Inflammatory macrophage treated with lipopolysaccharide for 4 hours (primary cell): ENCODE data around the gene CFI.
A peak's percentile ranks its signal among the peaks of the same experiment; 100 is the strongest.
"Not testable (repeated sequence)": the region's sequence is repeated elsewhere in the genome, so short reads cannot be mapped to it uniquely, and the experiment has no call there.

ENCODE experiments used
- DNase-seq: peaks from one replicate; pipeline ENCODE4 v3.0.0-alpha.2; 2020

The CFI gene

DNA sequence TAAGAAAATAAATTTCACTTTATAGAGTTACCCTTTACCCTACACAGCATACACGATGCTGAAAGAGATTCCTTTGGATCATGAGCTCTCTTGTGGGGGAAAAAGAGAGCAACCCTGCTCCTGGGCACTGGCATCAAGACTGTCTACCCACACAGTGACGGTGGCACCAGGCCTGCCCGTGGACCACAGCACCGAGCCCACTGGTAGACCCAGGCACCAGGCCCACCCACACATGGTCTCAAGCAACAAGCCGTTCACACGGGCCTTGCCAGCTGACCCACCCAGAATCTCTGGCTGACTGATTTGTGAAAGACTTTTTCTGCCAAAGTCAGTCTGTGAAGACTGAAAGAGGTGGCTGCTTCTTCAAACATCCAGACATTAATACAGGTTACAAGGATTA, 6.7 kb downstream of the CFI start:
- no peak for DNase-seq

GRCh38 chr4:109787807-109788206, 14.0 kb downstream of the CFI start:
- DNase-seq, result no peak

DNA sequence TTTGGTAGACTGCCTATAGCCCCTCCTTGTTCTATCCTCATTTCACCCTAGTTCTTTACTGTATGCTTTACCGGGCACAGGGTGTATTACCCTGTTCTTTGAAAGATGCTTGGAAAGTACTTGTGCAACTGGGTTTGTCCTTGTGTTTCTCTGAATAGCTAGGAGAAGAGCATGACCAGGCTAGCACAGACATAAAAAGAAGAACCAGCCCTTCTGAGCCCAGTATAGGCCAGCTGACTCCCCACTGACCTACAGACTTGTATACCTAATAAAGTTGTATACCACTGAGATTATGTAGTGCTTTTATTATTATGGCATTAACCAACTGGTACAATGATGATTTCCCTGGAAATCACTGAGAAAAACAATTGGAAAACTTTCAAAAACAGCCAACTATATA, 15.0 kb downstream of the CFI start:
- no peak for DNase-seq

- not testable (repeated sequence) for DNase-seq
These were observed 19.7 kb downstream of the CFI start for GRCh38 chr4:109782092-109782491.

GRCh38 chr4:109764789-109765402, 36.9 kb downstream of the CFI start:
- DNase-seq, result no peak

DNA sequence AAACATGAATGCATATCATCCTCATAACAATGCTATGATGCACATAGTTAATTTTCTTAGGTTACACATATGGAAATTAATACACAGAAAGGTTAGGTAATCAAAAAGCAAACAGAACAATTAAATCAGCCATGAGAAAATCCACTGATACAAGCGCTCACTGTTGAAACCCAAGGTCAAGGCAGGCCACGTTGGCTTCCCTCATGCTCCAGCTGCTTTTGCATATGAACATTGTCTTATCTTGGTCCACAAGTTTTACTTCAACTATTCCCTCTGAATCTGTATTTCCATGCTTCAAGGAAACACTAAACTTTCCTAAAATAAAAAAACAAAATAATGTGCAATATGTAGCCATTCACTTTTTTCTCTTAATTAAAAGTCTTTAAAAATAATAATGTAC, 37.4 kb downstream of the CFI start:
- DNase-seq, result no peak

DNA sequence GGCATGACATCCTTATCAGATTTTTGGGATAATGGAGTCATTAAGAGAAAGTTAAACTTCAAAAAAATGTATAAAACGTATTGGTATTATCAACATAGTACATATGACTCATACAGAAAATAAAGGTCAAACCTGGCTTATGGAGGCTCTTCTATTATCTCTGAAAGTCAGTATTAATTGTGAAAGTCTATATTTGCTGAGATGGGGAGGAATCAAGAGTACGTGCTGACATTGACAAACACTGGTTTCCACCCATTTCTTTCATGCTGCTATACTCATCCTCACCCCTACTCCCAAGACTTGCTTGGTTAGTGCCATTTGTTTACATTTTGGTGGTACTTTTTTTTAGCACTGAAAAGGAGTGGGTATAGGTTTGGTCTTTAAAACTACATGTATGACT, 41.1 kb downstream of the CFI start:
- no peak for DNase-seq

DNA sequence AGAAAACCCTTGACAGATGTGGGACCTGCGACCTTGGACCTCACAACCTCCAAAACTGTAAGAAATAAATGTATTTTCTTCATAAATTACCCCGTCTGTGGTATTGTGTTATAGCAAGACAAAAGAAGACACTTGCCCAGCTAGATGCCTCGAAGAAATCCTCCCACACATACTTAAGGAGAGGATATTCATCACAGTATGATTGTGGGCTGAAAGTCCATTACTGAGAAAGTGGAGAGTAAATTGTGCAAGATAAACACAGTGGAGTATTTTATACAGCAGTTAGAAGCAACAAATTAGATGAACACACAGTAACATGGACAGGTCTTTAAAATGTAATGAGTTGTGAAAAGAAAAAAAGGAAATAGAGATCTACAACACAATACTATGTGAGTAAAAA, 46.1 kb downstream of the CFI start:
- peak; percentile 3 for DNase-seq

DNA sequence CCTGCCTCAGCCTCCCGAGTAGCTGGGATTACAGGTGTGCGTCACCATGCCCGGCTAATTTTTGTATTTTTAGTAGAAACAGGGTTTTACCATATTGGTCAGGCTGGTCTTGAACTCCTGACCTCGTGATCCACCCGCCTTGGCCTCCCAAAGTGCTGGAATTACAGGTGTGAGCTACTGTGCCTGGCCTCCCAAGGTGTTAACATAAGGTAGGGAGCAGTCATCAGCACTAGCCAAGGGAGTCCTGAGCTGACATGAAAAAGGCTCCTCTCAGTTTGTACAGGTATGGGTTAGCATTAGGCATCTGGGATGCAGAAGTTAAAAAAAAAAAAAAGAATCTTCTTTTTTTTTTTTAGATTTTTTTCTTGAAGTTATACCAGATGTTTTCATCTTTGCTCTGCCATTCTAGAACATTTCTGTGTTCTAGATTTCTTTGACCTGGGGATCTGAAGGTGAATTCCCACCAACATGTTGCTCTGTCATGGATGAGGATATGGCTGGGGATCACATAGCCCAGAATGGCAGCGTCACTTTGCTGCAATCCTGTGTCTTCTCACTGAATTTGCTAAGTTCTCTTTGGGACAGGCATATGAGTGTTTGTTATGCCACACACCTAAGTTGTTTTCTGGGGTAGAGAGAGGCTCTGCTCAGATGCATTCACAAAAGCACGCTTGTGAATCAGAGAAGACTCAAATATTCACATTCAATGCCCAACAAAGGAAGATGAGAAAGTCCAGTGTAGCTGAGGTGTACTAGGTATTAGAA, 47.5 kb downstream of the CFI start:
- no peak for DNase-seq

- DNase-seq, result no peak
These were observed 49.3 kb downstream of the CFI start for GRCh38 chr4:109752525-109752924.

GRCh38 chr4:109751852-109752251, 49.9 kb downstream of the CFI start:
- no peak for DNase-seq

DNA sequence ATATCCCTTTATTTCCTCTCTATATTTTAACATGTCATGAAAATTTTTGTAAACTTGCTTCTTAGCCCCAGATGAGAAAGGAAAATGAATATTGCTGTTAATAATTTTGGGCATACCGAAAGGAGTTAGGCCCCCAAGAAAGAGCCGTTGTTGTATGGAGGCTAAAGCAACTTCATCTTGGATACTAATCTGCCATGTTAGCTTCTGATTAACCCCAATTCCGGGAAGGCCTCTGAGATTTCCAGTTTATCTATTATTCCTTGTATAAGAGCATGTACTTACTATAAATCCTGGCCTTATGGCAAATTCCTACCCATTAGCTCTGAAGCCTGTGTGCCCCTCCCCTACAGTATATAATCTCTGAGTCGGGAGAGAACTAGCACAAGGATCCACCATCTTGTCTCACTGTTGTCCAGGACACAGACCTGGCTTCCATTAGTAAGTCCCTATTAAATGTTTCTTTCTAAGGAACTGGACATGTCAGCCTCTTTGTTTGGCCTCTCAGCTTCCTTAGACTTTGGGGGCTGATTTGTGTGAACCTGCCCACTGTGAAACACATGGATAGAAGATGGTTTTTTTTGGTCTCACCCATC, 51.1 kb downstream of the CFI start:
- DNase-seq, result no peak

- no peak for DNase-seq
These were observed 52.3 kb downstream of the CFI start for GRCh38 chr4:109749388-109750082.

DNA sequence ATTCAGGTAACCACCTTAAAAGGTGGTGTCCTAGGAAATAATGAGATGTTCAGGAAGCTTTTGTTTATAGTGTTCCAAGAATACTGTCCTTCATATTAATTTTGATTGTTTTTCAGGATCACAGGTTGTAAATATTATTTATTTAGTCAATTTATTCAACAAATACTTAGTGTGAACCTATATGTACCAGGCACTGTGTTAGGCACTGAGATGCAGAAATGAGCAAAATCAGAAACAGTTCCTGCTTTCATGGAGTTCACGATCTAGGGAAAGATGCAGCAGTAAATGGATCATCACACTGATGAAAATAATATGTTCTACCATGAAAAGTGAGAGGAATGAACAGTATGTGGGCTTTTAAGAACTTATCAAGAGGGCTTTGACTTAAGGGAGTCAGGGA, 53.7 kb downstream of the CFI start:
- no peak for DNase-seq

DNA sequence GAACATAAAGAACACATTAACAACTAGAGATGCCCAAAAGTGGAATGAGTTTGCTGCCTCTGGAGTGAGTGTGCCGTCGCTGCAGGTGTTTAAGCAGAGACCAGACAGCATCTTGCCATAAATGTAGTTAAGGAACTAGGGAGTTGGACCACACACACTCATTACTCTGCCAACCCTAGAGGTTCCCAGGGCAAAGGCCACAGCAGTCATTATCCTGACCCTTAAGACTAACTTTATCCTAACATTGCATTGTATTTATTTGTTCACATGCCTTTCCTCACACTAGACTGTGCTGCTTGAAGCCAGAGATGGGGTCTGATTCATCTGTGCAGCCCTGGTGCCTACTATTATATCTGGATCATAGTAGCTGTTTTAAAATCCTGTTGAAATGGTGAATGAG, 55.1 kb downstream of the CFI start:
- DNase-seq, result no peak

- DNase-seq, result no peak
These were observed 56.0 kb downstream of the CFI start for GRCh38 chr4:109745830-109746229.

DNA sequence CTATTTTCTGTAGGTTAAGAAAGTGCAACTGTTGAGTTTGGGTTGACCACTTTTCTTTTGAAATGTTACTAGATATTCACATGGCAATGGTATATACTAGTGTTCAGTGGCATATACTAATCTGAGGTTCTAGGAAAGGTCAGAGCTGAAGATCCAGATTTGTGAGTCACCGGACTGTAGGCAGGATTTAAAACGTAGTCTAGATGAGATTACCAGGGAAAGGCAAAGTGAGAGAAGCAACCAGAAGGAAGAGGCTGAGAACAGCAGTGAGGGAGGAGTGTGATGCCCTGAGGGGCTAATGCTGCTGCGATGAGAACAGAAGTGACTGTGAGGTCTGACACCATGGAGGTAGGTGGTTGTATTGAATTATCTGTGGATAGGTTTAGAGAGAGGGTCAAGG, 62.3 kb downstream of the CFI start:
- no peak for DNase-seq

DNA sequence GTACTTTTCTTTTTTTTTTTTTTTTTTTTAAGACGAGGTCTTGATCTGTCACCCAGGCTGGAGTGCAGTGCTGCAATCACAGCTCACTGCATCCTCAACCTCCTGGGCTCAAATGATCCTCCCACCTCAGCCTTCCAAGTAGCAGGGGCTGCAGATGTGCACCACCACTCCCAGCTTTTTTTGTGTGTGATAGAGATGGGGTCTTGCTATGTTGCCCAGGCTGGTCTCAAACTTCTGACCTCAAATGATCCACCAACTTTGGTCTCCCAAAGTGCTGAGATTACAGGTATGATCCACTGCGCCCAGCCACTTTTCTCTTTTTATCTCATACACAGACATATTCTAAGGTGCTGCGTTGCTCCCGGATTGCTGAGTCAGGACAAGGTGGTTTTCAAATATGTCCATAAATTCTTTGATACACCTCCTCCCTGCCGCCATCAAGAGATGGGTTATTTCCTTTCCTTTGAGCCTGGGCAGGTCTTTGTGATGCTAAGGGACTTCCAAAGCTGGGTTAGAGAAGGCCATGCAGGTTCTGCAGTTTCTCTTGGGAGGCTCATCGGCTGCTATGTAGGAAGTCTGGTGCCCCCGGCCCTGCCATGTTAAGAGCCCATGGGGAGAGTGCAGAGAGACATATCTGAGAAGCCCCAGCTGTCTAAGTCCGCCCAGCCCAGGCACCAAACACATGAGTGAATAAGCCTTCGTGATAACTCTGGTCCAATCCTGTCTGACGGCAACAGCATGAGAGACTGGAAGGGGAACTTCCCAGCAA, 63.5 kb downstream of the CFI start:
- no peak for DNase-seq

DNA sequence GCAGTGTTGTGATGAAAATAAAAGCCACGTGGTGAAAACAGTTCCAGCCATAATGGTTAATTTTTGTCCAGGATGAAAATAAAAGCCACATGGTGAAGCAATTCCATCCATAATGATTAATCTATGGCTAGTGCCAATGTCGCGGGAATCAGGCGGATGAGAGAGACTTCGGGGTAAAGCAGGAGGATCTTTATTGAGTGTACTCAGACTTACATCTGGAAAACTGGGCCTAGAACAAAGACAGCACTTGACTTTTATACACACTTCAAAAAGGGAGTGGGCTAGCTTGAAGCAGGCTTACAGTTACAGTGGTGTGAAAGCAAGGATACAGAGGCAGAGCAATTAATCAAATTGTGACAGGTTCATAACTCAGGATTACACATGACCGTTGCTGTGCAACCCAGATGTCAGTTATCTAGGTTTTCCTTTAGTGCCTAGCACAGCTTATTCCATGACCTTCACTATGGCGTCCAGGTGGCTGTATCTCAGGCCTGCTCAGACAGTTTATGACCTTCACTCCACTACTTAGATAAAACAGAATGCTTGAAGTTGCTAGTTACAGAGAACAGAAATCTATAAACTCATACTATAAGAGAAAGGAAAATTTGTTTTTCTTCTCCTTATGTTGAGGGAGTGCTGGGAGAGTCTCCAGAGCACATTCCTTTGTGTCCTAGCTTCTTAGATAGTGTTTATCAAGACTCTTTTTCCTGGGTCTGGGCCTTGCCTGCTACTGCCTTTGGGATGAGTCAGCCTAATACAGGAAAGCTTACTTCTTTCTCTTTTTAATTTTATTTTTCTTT, 66.0 kb downstream of the CFI start:
- DNase-seq, result no peak

DNA sequence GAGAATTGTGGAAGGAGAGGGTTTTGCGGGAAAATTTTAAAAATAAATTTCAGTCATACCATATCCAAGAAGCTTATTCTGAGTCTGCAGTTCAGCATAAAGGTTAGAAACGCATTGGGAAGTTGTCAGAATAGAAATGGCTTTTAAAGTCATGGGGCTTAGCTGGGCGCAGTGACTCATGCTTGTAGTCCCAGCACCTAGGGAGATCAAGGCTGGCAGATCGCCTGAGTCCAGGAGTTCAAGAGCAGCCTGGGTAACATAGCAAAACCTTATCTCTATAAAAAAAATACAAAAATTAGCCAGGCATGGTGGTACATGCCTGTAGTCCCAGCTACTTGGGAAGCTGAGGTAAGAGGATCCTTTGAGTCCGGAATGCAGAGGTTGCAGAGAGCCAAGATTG, 68.1 kb downstream of the CFI start:
- DNase-seq, result no peak

GRCh38 chr4:109730619-109731545, 70.9 kb downstream of the CFI start:
- DNase-seq, result no peak
